NT2/D1 (cell line): ENCODE data around the gene CACNA1C.

ENCODE experiments used
- DNase-seq: peaks from one replicate; pipeline ENCODE4 v3.0.0-alpha.2; 2011; ENCODE audit warnings: low read depth, low spot score
- H3K27me3 ChIP-seq: 2 replicates; pipeline ENCODE4 v1.6.0; 2011; ENCODE audit warnings: mild to moderate bottlenecking; ENCODE audit not compliant: insufficient read length, insufficient read depth
- H3K36me3 ChIP-seq: 2 replicates; pipeline ENCODE4 v1.6.1; 2011; ENCODE audit warnings: mild to moderate bottlenecking, low read length, mixed read lengths; ENCODE audit not compliant: insufficient read depth, insufficient read length
- H3K4me1 ChIP-seq: 2 replicates; pipeline ENCODE4 v1.5.1; 2011; ENCODE audit not compliant: insufficient read depth, insufficient read length
- H3K4me3 ChIP-seq: 2 replicates; pipeline ENCODE4 v1.5.1; 2011; ENCODE audit warnings: low read depth; ENCODE audit not compliant: insufficient read length
- H3K9ac ChIP-seq: 2 replicates; pipeline ENCODE4 v1.6.0; 2011; ENCODE audit warnings: low read depth; ENCODE audit not compliant: insufficient read length
- H3K9me3 ChIP-seq: 2 replicates; pipeline ENCODE4 v1.5.1; 2011; ENCODE audit warnings: mild to moderate bottlenecking, low read length; ENCODE audit not compliant: insufficient read depth
- SUZ12 ChIP-seq: IDR thresholded peaks from 2 replicates; pipeline ENCODE4 v1.6.1; 2011; ENCODE audit not compliant: insufficient read length, insufficient read depth; ENCODE audit errors: extremely low read depth
- YY1 ChIP-seq: IDR thresholded peaks from 2 replicates; pipeline ENCODE4 v1.6.1; 2011; ENCODE audit not compliant: insufficient read length, insufficient read depth
- ZNF274 ChIP-seq: IDR thresholded peaks from 2 replicates; pipeline ENCODE4 v1.6.1; 2011; ENCODE audit warnings: mild to moderate bottlenecking, low read depth, low read length

CACNA1C gene

DNA sequence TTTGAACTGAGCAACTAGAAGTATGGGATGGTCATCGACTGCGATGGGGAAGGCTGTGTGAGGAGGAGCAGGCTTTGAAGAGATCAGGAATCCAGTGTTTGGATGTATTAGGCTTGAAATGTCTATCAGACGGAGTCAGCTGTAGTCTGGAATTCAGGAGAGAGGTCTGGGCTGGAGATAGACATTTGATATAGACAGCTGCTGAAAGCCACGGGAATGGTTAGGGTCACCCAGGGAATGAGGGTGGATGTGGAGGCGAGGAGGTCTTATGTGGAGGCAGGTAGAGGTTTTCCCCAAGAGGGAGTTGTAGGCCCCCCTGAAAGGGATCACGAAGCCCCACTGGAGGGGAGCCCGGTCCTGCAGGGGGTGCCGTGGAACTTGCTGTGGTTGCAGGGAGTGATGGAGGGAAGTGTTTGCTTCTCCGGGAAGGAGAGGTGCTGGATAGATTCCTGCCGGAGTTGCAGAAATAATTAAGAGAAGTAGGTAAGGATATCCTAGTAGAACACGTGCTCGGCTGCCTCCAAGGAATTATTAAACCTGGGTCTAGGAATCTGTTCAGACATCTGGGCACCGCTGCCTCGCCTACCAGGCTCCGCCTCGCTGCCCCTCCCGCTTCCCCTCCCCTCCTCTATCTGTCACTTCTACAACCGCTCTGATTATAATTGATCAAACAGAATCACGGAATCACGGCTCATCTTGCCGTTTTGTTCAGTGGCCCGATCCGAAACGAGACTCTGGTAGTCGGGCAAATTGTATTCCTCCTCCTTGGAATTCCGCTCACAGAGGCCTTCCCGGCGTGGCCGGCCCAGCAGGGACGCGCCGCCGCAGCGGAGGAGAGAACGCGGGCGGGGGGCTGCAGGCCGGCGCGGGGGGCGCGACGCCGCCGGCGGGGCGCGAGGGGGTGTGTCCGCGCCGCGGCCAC lies 826 bp upstream of the CACNA1C start:
- H3K9me3 ChIP-seq = no peaks in the 10 kb centered on the region
- peak overlapping the region; percentile 38 for H3K4me3 ChIP-seq
- peak overlapping the region; percentile 53 for H3K9ac ChIP-seq
- H3K36me3 ChIP-seq = no peaks in the 10 kb centered on the region
- H3K4me1 ChIP-seq = peaks cover 18% of the 10 kb centered on the region
- no peak for DNase-seq
- TF ChIP-seq SUZ12 (no peak), YY1 (no peak), ZNF274 (no peak)
- peaks cover 63% of the 10 kb centered on the region for H3K27me3 ChIP-seq

DNA sequence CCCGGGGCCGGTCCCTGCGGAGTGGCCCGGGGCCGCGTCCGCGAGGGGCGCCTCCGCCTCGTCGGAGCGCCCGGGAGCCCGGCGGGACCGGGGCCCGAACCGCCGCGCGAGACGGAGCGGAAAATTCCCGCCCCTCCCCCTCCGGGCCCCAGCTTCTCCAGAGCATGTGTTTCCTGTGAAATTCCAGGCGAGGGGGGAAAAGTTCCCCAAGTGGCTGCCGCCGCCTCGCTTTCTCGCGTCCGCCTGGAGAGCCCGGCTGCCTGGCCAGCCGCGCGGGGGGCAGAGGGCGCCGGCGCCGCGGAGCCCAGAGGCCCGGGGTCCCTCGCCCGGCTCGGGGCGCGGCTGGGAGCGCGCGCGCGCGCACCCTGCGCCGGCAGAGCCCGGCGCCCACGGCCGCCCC lies 904 bp downstream of the CACNA1C start:
- no peak for TF ChIP-seq YY1
- no peak for TF ChIP-seq ZNF274
- no peak for TF ChIP-seq SUZ12
- H3K9ac ChIP-seq = peak overlapping the region; percentile 65
- no peaks in the 10 kb centered on the region for H3K36me3 ChIP-seq
- H3K9me3 ChIP-seq = no peaks in the 10 kb centered on the region
- DNase-seq = no peak
- peaks cover 66% of the 10 kb centered on the region for H3K27me3 ChIP-seq
- peaks cover 23% of the 10 kb centered on the region for H3K4me1 ChIP-seq
- peak overlapping the region; percentile 49 for H3K4me3 ChIP-seq

DNA sequence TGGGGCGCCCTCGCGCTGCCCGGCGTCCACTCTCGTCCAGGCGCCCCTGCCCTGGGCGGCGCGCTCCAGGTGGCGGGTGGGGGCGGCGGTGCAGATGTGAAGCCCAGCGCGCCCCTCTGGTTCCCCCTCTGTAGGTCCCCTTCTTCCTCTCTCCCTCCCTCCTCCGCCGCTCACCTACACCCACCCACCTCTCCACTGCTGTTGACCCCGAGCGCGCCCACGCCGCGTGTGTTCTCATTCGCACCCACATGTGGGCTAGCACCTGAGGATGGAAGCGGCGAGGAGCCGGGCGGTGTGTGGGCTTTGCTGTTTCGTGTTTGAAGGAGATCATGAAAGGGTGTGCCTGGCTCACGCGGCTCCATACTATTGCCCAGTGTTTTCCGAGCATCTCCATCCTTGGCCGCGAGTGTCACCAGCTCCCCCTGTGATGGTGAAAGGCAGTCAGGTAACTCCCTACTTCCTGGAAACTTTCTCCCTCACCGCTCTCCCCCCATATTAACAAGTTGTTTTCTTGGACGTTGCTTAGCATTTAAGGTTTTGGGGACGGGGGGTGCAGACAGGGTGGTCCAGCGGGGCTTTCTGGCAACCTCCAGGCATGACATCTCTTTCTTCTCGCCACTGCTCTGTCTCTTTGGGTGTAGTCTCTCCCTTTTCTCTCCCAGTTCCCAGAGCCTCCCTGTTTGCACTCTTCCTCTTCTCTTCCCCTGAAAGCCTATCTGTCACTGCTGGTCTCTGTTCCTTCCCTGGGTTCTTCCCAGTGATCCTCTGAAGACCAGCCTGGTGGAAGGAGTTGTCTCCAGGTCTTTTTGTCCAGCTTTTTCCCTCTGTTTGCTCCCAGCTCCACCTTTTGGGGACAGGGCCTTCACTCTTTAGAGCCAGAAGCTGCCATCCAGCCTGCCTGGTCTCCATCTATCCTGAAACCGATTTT lies 1.6 kb downstream of the CACNA1C start:
- no peak for DNase-seq
- peaks cover 23% of the 10 kb centered on the region for H3K4me1 ChIP-seq
- H3K9ac ChIP-seq = peak overlapping the region; percentile 65
- H3K36me3 ChIP-seq = no peaks in the 10 kb centered on the region
- no peaks in the 10 kb centered on the region for H3K9me3 ChIP-seq
- peak; percentile 74 for TF ChIP-seq SUZ12
- TF ChIP-seq YY1 = no peak
- TF ChIP-seq ZNF274 = no peak
- H3K4me3 ChIP-seq = peak overlapping the region; percentile 49
- H3K27me3 ChIP-seq = peaks cover 66% of the 10 kb centered on the region

DNA sequence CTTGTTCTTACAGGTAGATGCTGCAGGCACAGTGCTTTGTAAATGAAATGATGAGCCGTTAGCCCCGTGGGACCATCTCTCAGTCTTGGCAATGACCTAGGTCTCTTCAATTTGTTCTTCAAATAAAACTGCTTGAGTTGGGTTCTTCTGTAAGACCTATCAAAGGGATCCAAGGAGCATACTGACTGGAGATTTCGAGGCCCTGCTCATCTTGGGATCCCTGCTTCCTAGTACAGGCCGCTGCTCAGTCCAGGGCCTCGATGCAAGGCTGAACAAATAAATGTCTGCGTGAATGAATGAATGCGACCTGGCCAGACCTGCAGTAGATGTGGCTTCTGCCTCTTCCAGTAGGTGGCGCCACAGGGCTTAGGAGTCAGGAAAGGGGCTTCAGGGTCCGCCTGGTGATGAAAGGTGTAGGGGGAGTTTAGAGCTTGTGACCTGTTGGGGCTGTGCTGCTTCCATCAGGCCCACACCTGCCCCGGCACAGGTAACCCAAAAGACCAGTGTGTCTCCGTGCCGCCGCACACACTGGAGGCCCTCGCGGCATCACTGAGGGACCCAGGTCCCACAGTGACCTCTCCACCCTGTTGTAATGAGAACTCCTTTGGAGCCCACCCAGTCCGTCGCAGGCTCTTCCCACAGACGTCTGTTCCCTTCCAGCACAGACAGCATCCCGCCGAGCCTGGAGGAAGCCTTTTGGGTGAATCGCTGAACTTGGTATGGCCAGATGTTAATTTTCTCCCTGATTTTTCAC lies 4.4 kb downstream of the CACNA1C start:
- Histone ChIP-seq H3K9me3 (no peaks in the 10 kb centered on the region), H3K4me3 (no peak overlapping the region), H3K9ac (no peak overlapping the region), H3K36me3 (no peaks in the 10 kb centered on the region), H3K4me1 (peaks cover 17% of the 10 kb centered on the region), H3K27me3 (peaks cover 42% of the 10 kb centered on the region)
- no peak for TF ChIP-seq YY1
- TF ChIP-seq ZNF274 = no peak
- no peak for TF ChIP-seq SUZ12
- DNase-seq = peak; percentile 98

DNA sequence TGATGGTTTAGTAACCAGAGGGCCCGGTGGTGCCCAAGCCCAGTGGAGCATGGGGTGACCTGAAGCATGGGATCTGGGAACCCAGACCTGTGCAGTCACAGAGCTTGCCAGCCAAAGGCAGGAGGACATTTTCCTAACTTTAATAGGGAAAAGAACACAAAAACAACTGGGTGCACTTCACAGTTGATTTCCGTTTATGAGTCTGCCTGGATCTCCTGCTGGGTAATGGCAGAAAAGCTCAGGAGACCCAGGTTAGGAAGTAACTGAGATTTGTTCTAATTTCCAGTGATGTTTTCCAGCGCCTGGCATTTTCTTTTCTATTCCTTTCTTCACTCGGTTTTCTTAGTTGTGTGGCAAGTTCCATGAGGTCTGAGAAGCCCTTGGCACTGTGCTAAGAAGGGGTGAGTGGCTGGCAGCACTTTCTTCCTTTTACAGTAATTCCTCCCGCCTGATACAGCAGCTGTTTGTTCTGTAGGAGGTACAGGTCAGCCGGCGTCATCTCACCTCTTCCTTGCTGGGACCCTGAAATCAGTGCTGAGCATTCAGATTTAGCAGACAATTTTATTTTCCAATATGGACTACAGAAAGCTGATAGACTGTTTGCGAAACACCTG lies 5.1 kb downstream of the CACNA1C start:
- TF ChIP-seq ZNF274 = no peak
- TF ChIP-seq YY1 = no peak
- no peak for TF ChIP-seq SUZ12
- peaks cover 17% of the 10 kb centered on the region for H3K4me1 ChIP-seq
- H3K27me3 ChIP-seq = peaks cover 41% of the 10 kb centered on the region

DNA sequence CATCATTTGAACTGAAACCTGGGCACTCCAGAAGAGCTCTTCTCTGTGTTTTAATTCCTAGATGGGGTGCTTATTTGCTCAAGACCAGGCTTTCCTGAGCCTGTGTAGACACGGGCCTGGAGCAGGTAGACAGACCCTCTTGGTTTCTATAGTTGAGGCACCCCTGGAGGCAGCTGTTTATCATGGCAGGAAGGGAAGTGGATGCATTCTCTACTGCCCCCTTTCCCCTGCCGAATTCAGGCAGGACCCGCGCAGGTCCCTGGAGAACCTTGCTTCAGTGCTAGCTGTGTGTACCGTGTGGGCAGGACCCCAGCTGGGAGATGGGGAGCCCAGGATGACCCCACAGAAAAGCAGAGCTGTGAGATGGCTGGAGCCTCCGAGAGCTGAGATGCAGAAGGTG lies 6.0 kb downstream of the CACNA1C start:
- no peak for TF ChIP-seq SUZ12
- TF ChIP-seq YY1 = no peak
- no peak for TF ChIP-seq ZNF274
- H3K4me3 ChIP-seq = no peak overlapping the region
- H3K9ac ChIP-seq = no peak overlapping the region

More for the DNA sequence above, 5.1 kb downstream of the CACNA1C start:
- Histone ChIP-seq H3K9me3 (no peaks in the 10 kb centered on the region), H3K36me3 (no peaks in the 10 kb centered on the region), H3K9ac (no peak overlapping the region), H3K4me3 (no peak overlapping the region)
- no peak for DNase-seq

More for the DNA sequence above, 6.0 kb downstream of the CACNA1C start:
- Histone ChIP-seq H3K4me1 (peaks cover 17% of the 10 kb centered on the region), H3K9me3 (no peaks in the 10 kb centered on the region), H3K36me3 (no peaks in the 10 kb centered on the region), H3K27me3 (peaks cover 33% of the 10 kb centered on the region)
- DNase-seq = no peak
